GM19193 (cell line): ENCODE measurements around the gene TXN2.

ENCODE experiments used
- POLR2A ChIP-seq: IDR thresholded peaks from 4 replicates; pipeline ENCODE4 v1.6.1; 2011; ENCODE audit not compliant: insufficient read depth, insufficient read length; ENCODE audit errors: extremely low read depth

The TXN2 gene

GRCh38 chr22:36425977-36426523, 55.4 kb downstream of the TXN2 start:
- no peak for TF ChIP-seq POLR2A

- no peak for TF ChIP-seq POLR2A
These were observed 56.4 kb downstream of the TXN2 start for GRCh38 chr22:36424901-36425579.

- TF ChIP-seq POLR2A, result no peak
These were observed 57.7 kb downstream of the TXN2 start for GRCh38 chr22:36423461-36424404.

GRCh38 chr22:36422287-36423014, 59.0 kb downstream of the TXN2 start:
- TF ChIP-seq POLR2A, result no peak

DNA sequence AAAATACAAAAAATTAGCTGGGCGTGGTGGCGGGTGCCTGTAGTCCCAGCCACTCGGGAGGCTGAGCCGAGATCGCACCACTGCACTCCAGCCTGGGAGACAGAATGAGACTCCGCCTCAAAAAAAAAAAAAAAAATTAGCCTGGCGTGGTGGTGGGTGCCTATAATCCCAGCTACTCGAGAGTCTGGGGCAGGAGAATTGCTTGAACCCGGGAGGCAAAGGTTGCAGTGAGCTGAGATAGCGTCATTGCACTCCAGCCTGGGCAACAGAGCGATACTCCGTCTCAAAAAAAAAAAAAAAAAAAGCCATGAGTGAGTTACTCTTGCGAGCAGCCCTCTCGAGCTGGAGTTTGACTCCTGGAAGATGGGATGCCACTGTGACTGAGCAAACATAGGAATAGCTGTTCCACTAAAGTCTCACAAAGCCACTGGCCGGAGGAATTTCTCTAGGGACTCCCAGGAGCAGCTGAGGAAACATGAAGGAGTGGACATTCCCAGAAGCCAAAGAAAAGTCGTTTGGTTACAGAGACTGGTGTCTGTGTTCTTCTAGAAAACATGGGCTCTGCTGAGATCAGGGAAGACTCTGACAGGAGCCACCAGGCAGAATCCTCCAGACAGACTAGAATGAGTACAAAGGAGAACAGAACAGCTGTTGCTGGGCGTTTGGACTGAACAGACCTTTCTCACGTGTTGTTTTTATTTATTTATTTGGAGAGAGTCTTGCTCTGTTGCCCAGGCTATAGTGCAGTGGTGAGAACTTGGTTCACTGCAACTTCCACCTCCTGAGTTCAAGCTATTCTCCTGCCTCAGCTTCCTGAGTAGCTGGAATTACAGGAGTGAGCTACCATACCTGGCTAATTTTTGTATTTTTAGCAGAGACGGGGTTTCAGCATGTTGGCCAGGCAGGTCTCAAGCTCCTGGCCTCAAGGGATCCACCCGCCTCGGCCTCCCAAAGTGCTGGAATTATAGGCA, 61.2 kb downstream of the TXN2 start:
- no peak for TF ChIP-seq POLR2A

GRCh38 chr22:36419177-36419911, 62.1 kb downstream of the TXN2 start:
- no peak for TF ChIP-seq POLR2A

DNA sequence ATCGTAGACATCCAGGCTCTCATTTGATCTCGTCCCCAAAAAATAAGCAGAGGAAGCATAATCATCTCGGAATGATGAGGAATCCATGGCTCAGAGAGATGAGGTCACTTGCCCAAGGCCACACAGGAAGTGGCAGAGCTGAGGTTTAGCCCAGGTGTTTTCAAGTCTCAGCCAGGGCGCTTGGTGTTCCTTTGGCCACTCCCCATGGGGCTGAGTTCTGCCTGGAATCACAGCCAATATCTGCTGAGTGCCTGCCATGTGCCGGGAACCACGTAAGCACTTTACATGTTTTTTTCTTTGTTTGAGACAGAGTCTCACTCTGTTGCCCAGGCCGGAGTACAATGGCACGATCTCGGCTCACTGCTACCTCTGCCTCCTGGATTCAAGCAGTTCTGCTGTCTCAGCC, 64.2 kb downstream of the TXN2 start:
- TF ChIP-seq POLR2A, result no peak
